Kidney (tissue), 14 donors: ENCODE measurements around the gene WDR83. TPM values are rescaled to one million over a fixed set of nuclear protein-coding genes. Genes with fewer than 3 reads are reported as not detected.
A peak's percentile ranks its signal among the peaks of the same experiment; 100 is the strongest.

ENCODE experiments used
- DNase-seq, 5 donors: peaks; one replicate each; pipeline ENCODE4 v3.0.0-alpha.2; 2013 to 2020
- FAIRE-seq: peaks from 2 replicates; lab custom pipeline; 2012; peaks lifted over from hg19 to GRCh38; lab: Jason Lieb, UNC
- H3K27ac ChIP-seq, 2 donors: one replicate each; pipeline ENCODE4 v1.7.0; 2013; ENCODE audit warnings: low read depth in 2 of 2, low read length in 2 of 2, inconsistent platforms in 1 of 2
- H3K27me3 ChIP-seq: one replicate; pipeline ENCODE4 v1.7.1; 2013; ENCODE audit warnings: low read length, inconsistent platforms; ENCODE audit not compliant: control insufficient read depth, insufficient read depth
- H3K36me3 ChIP-seq, 3 donors: one replicate each; pipeline versions ENCODE4 v1.7.0 to v1.7.1; 2013; ENCODE audit warnings: low read length in 3 of 3, control low read depth in 1 of 3, inconsistent platforms in 1 of 3; ENCODE audit not compliant: insufficient read depth in 3 of 3, control insufficient read depth in 2 of 3
- H3K4me1 ChIP-seq, 3 donors: one replicate each; pipeline versions ENCODE4 v1.7.0 to v1.7.1; 2013; ENCODE audit warnings: low read length in 3 of 3, inconsistent platforms in 1 of 3, low read depth in 1 of 3; ENCODE audit not compliant: control insufficient read depth in 2 of 3, insufficient read depth in 2 of 3
- H3K4me3 ChIP-seq, 3 donors: one replicate each; pipeline versions ENCODE4 v1.7.0 to v1.8.1; 2013; ENCODE audit warnings: low read length in 3 of 3, control low read depth in 1 of 3, inconsistent platforms in 1 of 3
- H3K9ac ChIP-seq, 3 donors: one replicate each; pipeline versions ENCODE4 v1.7.0 to v1.7.1; 2013; ENCODE audit warnings: low read length in 3 of 3, control low read depth in 1 of 3, inconsistent platforms in 1 of 3
- H3K9me3 ChIP-seq, 3 donors: one replicate each; pipeline versions ENCODE4 v1.7.0 to v1.7.1; 2013; ENCODE audit warnings: low read length in 3 of 3, control low read depth in 1 of 3, inconsistent platforms in 1 of 3; ENCODE audit not compliant: control insufficient read depth in 2 of 3, insufficient read depth in 1 of 3
- CTCF ChIP-seq: IDR thresholded peaks from 3 replicates; pipeline ENCODE4 v1.5.1; 2012; ENCODE audit warnings: mild to moderate bottlenecking, moderate library complexity, borderline replicate concordance; ENCODE audit not compliant: insufficient read depth; ENCODE audit errors: extremely low read depth
- intact Hi-C: fragments of 100-400 bp; cut with DNase I; formaldehyde crosslinking; loops from one replicate; pipeline ENCODE4 v1.11.1; 2022
- polyA plus RNA-seq: library from polyadenylated mRNA; stranded (reverse); fragments of 350-450 nt; fragmentation: Illumina TruSeq; extraction: RNeasy Lipid Tissue Mini Kit (QIAGEN cat#74804); gene quantifications from one replicate; pipeline ENCODE4 v1.2.3, GENCODE V29; 2014; ENCODE audit warnings: low read depth, low replicate concordance; ENCODE audit not compliant: insufficient read depth
- total RNA-seq: library from RNA; stranded (reverse); fragmentation: NEBNext Ultra II Directional; extraction: Animal tissue kit (Norgen Biotek cat#: 25700); gene quantifications from one replicate; pipeline ENCODE4 v1.2.1, GENCODE V29; 2021
- donor health status: control.
- donor health status: control.
- donor health status: control.
- donor health status: control.
- donor health status: control.
- donor health status: DM: yes; HTN: yes; CAD: no.
- donor health status: Normal renal cell carcinoma (clear cell type).

The WDR83 gene
- total and polyA plus RNA-seq, 2 donors from 2014 or later, result 10.5 to 21.2 TPM

DNA sequence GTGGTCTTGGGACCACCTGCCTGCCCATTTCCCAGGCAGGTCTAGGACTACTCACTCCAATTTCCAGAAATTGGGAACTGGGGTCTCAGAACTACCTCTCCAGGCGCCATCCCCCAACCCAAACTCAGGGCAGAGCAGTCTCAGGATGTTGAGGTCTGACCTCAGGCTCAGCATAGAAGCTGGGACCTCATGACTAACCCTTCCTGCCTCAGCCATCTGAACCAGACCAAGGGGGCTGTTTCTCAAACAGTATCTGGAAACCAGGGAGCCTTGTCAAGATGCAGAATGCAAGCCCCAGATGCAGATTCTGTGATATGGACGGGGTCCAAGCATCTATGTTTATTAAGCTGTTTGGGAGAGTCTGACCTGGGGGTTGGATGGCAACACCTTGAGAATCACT, 28.5 kb downstream of the WDR83 start:
- H3K9ac ChIP-seq, result peak overlapping the region in 1 of 3 donors; percentile 72
- H3K4me3 ChIP-seq, result peak overlapping the region in 2 of 3 donors; percentile 54 to 96
- H3K27me3 ChIP-seq, result no peaks in the 10 kb centered on the region
- peaks cover 0 to 3% (median 2%) of the 10 kb centered on the region in 3 donors for H3K36me3 ChIP-seq
- H3K9me3 ChIP-seq, result no peaks in the 10 kb centered on the region
- H3K27ac ChIP-seq, result no peak overlapping the region
- peaks cover 0 to 12% (median 6%) of the 10 kb centered on the region in 3 donors for H3K4me1 ChIP-seq
- intact Hi-C loops, result no loop called here
- no peak for TF ChIP-seq CTCF
- no peak for DNase-seq
- FAIRE-seq, result no peak

GRCh38 chr19:12695514-12695913, 28.9 kb downstream of the WDR83 start:
- H3K9ac ChIP-seq, result peak overlapping the region in 2 of 3 donors; percentile 26 to 72
- TF ChIP-seq CTCF, result no peak
- H3K4me3 ChIP-seq, result peak overlapping the region; percentile 30 to 96 (median 54)
- no peaks in the 10 kb centered on the region for H3K27me3 ChIP-seq
- FAIRE-seq (no peak), DNase-seq (no peak)
- no peaks in the 10 kb centered on the region for H3K9me3 ChIP-seq
- intact Hi-C loops, result no loop called here
- H3K4me1 ChIP-seq, result peaks cover 0 to 12% (median 6%) of the 10 kb centered on the region in 3 donors
- no peak overlapping the region for H3K27ac ChIP-seq
- H3K36me3 ChIP-seq, result peaks cover 0 to 3% (median 2%) of the 10 kb centered on the region in 3 donors

GRCh38 chr19:12695997-12696365, 29.4 kb downstream of the WDR83 start:
- no peak for FAIRE-seq
- Histone ChIP-seq H3K36me3 (peaks cover 0 to 3% (median 2%) of the 10 kb centered on the region in 3 donors), H3K4me3 (peak overlapping the region; percentile 70 to 96 (median 78)), H3K27me3 (no peaks in the 10 kb centered on the region), H3K9ac (peak overlapping the region; percentile 34 to 86 (median 72)), H3K9me3 (no peaks in the 10 kb centered on the region), H3K27ac (no peak overlapping the region), H3K4me1 (peaks cover 0 to 12% (median 6%) of the 10 kb centered on the region in 3 donors)
- TF ChIP-seq CTCF, result no peak
- intact Hi-C loops, result no loop called here
- DNase-seq, result no peak
